ENCODE data around the gene VPS37C.

DNA sequence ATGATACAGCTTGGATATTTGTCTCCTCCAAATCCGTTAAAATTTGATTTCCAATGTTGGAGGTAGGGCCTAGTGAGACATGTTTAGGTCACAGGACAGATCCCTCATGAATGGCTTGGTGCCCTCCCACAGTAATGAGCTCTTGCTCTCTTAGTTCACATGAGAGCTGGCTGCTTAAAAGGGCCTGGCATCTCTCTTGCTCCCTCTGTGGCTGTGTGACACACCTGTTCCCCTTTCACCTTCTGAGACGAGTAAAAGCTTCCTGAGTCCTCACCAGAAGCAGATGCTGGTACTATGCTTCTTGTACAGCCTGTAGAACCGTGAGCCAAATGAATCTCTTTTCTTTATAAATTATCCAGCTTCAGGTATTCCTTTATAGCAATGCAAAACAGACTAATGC is 3.5 kb downstream of the VPS37C start:
- TF ChIP-seq YY1 (IDR thresholded peaks at IDR 0.05; ENCODE audit: low read depth): no peak
- TF ChIP-seq CEBPB (IDR thresholded peaks at IDR 0.05): no peak
